SH-SY5Y (cell line): ENCODE measurements around the gene CYB5R3.

Experiments used
- GATA2 ChIP-seq: IDR thresholded peaks from 2 replicates; pipeline ENCODE4 v1.6.1; 2011; ENCODE audit warnings: mild to moderate bottlenecking, low read depth, low read length
- GATA3 ChIP-seq: IDR thresholded peaks from 2 replicates; pipeline ENCODE4 v1.6.1; 2011; ENCODE audit warnings: low read depth, mild to moderate bottlenecking, low read length, moderate library complexity

- TF ChIP-seq GATA2 = no peak
- no peak for TF ChIP-seq GATA3
These were observed 62.8 kb downstream of the CYB5R3 start for GRCh38 chr22:42586381-42586780.
